ENCODE data around the gene GOLGA8A.
"Not testable (repeated sequence)": the region's sequence is repeated elsewhere in the genome, so short reads cannot be mapped to it uniquely, and the experiment has no call there.

Gene GOLGA8A, protein sequence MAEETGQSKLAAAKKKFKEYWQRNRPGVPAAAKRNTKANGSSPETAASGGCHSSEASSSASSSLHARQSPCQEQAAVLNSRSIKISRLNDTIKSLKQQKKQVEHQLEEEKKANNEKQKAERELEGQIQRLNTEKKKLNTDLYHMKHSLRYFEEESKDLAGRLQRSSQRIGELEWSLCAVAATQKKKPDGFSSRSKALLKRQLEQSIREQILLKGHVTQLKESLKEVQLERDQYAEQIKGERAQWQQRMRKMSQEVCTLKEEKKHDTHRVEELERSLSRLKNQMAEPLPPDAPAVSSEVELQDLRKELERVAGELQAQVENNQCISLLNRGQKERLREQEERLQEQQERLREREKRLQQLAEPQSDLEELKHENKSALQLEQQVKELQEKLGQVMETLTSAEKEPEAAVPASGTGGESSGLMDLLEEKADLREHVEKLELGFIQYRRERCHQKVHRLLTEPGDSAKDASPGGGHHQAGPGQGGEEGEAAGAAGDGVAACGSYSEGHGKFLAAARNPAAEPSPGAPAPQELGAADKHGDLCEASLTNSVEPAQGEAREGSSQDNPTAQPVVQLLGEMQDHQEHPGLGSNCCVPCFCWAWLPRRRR

GRCh38 chr15:34437687-34438086 lies at the start of gene GOLGA8A:
GOLGA8A (minus strand) TSS chr15:34437808; CDS start chr15:34389691, 48,117 bp downstream.
- peak; percentile 48 for DNase-seq

GRCh38 chr15:34483644-34484043 lies 46.0 kb upstream of the GOLGA8A start:
- no peak for DNase-seq

GRCh38 chr15:34481370-34481769 lies 43.8 kb upstream of the GOLGA8A start:
- DNase-seq = no peak

DNA sequence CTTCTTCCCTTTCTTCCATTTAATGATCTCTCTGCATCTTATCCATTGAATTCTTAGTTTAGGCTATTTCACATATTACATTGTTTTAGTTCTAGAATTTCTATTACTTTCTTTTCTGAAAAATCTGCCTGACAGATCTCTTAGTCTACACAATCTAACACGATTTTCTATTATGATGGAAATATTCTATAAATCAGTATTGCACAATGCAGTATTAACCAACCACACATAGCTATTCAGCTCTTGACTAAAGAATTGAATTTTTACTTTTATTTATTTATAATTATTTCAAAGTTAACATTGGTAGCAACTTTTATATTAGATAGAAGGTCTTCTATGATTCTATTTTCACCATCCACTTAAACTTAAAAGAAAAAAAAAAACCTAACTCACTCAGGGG lies 36.2 kb upstream of the GOLGA8A start:
- DNase-seq = no peak

DNA sequence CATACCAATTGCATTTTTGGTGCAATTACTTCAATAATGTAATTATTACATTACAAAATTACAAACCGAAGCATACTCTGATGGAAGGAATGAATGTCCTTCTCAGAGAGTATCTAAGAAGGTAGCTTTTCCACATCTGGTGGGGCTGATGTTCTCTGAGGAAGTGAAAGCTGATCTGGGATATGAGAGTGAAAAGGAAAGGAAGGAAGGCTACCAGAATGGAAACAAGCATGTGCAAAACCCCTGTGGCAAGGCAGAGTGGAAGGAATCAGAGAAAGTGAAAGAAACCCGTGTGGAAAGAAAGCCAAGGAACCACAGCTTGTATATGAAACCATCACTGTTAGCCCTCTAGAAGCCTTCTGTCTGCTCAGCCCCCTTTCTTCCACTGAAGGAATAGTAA lies 35.3 kb upstream of the GOLGA8A start:
- no peak for DNase-seq

DNA sequence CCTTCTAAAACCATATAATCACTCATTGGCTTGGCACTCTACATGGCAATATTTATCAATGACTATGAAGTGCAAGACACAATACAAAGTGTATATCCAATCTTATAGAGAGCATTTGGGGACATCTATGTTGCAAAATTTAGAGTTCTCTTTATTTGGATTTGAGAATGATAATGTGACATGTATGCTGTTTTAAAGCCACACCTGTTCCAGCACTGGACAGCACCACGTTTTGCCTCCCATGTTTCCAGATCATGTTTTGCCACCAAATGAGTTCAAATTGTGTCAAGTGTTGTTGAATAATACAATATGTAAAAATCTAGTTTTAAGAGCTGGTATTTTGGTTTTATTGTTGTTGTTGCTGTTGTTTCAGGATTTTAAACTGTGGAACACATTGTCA lies 33.3 kb upstream of the GOLGA8A start:
- DNase-seq = no peak

DNA sequence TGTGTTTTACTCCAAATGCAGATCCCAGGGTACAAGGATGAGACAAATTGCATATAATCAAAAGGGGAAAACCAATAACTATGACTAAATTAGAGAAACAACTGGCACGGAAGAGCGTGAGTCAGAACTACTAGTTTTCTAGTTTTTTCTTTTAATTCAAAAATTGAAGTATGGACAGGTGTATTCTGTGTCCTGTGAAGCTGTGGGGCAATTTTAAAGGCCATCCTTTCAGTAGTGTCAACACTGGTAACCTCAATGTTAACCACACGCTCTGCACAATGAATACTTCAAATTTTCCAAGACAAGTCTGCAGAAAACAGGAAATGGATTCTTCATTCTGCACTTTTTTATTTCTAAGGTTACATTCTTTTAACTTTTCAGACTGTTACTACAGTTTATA lies 32.5 kb upstream of the GOLGA8A start:
- no peak for DNase-seq

DNA sequence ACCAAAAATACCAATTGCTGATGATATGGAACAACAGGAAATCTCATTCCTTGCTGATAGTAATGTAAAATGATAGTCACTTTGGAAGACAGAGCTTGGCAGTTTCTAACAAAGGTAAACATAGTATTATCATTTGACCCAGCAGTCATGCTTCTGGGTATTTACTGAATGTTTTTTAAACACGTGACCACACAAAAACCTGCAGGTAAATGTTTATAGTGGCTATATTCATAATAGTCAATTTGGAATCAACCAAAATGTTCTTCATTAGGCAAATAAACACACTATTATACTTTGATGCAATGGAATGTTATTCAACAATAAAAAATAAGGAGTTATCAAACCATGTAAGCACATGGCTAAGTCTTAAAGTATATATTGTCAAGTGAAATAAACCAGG lies 24.1 kb upstream of the GOLGA8A start:
- DNase-seq = no peak

GRCh38 chr15:34460451-34460850 lies 22.8 kb upstream of the GOLGA8A start:
- no peak for DNase-seq

DNA sequence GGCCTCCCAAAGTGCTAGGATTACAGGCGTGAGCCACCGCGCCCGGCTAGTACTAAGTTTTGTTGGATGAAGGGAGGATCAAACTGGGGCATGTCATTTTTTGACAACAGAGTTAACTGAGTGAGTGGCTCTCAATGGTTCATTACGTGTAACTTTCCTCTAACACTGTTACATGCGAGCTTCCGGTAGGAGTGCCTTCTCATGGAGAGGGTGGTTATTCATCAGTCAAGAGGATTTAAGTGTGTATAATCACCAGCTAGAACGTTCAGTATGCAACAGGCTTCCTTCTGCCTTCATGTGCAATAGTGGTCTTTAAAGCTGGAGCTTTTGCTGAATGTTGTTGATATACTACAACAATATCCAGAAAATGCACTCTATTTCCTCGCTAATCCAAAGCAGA lies 19.1 kb upstream of the GOLGA8A start:
- DNase-seq = peak; percentile 52

DNA sequence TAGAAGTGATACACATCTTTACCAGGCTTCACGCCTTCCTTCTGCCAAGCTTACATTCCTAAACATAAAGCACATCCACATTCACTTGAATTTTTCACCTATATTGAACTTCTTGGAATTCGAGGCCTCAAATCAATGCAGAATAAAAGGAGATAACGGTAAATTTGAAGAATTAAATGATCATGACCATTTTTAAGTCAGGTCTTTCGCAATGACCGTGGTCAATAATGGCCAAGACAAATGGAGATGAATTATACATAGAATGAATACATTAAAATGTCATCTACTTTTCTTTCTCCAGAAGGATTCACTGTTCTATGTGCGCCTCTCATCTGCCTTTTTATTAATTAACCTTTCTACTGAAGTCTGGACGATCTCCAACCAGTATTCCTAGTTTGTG lies 5.3 kb upstream of the GOLGA8A start:
- no peak for DNase-seq

GRCh38 chr15:34439878-34440277 lies 2.3 kb upstream of the GOLGA8A start:
- no peak for DNase-seq

DNA sequence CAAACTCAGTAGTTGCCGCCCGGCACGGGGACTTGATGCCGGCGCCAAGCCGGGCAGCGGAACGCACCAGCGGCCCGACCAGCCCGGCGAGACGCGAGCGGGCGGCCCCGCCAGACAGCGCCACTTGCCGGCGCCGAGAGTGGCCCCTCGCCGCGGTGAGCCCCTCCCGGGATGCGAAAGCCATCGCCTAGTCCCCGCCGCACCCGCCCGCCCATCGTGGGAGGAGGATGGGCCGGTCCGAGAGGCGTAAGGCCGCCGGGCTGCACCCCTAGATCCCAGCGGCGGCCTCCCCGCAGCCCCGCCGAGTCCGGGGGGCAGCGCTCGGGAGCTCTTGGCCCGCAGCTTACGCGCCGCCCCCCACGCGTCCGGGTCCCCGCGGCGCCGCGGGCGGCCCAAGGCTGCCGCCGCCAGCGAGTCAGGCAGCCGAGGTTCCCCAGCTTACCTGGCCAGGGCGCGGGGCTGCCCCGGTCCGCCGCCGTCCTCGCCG lies 609 bp downstream of the GOLGA8A start:
- no peak for DNase-seq

DNA sequence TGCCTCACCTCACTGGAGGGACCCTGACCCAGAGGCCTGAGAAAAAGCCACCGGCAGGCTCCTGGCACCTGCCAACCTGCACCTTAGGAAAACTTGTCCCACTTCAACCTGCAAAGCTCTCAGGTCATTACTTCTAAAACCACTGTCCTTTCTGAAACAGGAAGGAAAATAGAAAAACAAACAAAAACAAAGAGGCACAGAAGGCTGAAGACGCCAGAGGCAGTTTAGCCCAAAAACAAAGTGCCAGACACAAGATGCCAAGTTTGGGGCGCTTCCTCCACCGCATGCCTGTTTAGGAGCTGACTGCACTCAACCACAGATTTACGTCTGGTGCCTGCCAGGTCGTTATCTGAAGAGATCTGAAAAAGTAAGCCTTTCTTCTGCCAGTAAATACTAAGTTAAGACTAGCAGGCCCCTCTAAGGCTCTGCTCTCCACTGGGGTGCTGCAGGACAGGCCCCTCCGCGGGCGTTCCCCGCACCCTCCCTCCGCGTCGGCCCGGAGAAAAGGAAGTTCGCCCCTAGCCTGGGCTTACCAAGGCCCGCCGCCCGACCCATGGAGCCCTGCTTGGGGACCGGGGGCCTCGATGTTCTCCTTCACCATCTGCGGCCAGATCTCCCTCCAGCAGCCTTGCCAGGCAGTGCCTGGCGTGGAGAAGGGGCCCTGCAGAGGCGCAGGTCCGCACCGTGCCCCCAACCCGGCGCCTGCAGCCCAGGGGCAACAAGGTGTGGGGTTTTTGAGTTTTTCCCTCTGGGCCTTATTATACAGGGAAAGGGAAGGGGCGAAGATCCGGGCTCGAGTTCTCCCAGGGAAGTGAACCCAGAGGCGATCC lies 1.3 kb downstream of the GOLGA8A start:
- DNase-seq = no peak

DNA sequence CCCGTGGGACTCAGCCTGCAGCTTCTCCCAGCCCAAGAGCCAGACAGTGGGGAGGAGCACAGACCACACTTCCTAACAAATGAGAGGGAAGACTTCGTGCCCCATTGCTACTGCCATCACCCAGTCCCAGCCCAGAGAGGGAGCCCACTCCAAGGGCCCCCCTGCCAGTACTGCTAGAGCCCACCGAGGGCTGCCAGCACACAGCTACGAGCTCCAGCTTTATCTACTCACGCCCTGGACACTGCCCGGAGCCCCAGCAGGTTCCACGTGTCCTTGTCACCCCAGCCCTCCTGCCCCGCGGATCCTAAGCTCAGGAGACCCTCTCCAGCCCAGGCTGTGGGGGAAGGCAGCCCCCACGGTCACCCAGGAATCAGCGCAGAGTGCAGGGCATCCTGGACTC lies 1.9 kb downstream of the GOLGA8A start:
- DNase-seq = no peak

DNA sequence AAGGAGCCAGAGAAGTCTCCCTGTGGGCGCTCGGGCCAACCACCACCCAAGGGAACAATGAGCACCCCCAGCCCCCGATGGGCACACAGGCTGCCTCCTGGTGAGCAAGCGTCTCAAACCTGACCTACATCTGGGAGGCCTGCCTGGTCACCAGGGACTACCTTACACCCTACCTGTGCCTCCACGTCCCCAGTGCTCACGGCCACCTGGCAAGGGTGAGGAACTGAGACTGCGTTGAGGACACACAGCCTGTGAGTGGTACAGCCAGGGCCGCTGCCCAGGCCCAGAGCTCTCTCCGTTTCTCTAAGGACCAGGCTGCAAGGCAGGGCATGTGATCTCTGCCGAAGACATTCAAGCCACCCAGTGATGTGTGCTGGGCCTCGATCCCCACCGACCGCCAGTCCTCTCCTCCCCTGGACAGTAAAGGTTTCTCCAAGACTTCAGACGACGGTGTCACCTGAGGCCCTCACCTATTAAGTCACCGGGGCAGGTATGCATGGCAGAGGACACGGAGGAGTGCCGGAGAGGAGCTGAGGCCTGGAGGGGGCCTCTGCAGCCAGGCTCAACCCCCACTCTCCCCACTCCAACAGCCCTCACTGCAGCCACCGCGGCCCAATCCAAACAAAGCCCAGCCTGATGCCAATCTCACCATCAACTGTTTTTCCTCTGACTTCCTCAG lies 2.8 kb downstream of the GOLGA8A start:
- DNase-seq = no peak

DNA sequence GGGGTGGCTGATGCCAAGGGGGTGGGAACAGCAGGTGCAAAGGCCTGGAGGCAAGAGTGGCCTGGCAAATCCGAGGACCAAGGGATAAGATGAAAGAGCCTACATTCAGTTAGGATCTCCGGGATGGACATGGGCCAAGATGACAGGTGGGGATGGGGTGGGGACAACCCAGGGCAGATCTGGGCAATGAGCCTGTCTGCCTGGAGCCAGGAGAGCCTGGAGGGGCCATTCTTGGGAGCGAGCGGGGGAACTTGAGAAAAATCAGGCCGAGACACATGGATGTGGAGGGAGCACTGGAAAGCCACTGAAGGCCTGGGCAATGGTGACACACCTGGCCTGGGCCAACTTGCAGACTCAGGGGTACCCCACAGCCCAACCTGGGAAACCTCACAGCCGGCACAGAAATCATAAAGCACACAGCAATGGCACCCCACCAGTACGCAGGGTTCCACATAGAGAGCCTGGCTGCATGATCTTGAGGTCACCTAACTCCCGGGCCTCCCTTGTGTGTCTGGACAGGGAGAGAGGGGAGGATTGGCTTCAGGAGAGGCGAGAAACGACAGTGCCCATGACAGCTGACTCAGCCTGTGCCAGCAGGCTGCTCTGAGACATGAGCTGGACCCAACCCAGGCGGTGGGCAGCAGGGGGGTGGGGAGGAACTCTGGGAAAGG lies 3.5 kb downstream of the GOLGA8A start:
- not testable (repeated sequence) for DNase-seq

DNA sequence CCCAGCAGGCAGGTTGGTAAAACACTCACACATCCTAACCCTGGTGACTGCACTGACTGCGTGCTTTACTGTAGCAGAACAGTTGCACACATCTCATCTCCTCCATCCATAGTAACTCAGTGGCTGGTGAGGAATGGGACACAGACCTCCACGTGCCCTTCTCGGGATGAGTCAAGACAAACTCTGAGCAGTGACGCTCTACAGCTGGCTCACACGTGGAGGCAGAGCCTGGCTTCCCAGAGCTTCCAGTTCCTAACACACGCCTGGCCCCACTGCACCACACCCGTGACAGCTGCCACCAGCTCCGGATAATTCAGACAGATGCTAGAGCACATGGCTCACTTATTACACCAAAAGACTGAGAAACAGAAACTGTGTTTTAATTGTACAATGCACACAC lies 7.0 kb downstream of the GOLGA8A start:
- DNase-seq = not testable (repeated sequence)

DNA sequence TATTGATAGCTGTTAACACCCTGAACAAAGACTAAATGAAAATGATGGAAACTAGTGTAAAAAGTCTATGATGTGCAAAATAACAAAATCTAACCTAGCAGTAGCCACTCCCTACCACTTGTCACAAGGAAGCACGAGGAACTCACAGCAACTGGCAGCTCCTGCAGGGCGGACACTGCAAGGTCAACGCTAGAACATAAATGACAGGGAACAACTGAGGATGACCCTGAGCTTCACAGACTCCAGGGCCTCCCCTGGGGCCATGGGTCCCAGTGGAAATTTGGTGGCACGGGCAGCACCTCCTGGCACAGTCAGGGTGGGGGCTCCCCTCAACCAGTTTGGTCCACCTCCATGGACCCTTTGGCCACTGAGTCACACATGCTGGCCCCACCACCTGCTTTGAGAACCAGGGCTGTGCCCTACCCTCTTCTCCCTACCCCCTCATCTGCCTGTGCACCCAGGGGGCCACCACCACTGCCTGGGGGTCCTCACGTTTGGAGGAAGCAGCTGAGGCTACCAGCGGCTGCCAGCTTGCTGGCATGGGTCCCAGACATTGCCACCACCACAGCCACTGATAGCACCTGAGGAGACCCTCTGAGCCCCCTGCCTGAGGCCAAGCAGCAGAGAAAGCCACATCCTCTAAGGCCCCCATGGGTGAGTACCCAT lies 14.1 kb downstream of the GOLGA8A start:
- not testable (repeated sequence) for DNase-seq

GRCh38 chr15:34420953-34421352 lies 16.7 kb downstream of the GOLGA8A start:
- DNase-seq = not testable (repeated sequence)

GRCh38 chr15:34418435-34418834 lies 19.2 kb downstream of the GOLGA8A start:
- DNase-seq = not testable (repeated sequence)

GRCh38 chr15:34409511-34409910 lies 28.1 kb downstream of the GOLGA8A start:
- DNase-seq = not testable (repeated sequence)

Measured in NCI-H510A treated with DMSO at 0.1 percent for 48 hours (cell line).